ENCODE measurements around the gene PAK4. TPM values are rescaled to one million over a fixed set of nuclear protein-coding genes. Genes with fewer than 3 reads are reported as not detected.

PAK4 gene
- total and polyA plus RNA-seq, 10 of the 15 experiments (the other 5 are each of a cell fraction or from before 2014, with no cell fraction given) = 0.08 to 19.3 (median 5.9) TPM

DNA sequence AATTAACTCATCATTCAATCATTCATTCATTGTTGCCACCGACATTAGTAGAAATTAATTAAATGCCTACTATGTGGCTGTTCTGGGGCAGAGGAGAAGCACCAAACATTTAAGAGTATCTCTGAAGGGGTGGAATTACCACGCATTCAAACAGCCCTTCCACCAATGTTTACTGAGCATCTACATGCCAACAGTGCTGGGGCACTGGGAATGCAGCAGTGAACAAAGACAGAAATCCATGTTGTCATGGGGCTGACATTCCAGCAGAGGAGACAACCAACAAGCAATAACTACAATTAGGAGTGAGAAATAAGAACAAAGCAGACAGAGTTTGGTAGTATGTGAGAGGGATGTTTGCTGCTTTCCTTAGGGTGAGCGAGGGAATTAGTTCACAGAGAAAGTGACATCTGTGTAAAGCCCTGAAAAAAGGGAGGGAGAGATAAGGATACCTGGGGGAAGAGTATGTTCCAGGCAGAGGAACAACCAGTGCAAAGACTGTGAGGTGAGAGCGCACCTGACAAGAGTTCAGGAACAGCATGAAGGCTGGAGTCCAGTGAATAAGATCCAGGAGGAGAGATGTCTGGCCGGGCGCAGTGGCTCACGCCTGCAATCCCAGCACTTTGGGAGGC, 1.3 kb upstream of the PAK4 start (continued):
- TF ChIP-seq, protein P1, sequence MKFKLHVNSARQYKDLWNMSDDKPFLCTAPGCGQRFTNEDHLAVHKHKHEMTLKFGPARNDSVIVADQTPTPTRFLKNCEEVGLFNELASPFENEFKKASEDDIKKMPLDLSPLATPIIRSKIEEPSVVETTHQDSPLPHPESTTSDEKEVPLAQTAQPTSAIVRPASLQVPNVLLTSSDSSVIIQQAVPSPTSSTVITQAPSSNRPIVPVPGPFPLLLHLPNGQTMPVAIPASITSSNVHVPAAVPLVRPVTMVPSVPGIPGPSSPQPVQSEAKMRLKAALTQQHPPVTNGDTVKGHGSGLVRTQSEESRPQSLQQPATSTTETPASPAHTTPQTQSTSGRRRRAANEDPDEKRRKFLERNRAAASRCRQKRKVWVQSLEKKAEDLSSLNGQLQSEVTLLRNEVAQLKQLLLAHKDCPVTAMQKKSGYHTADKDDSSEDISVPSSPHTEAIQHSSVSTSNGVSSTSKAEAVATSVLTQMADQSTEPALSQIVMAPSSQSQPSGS (IDR thresholded peaks at IDR 0.05; ENCODE audit: low read length) = no peak
- TF ChIP-seq POLR2A (IDR thresholded peaks at IDR 0.05; ENCODE audit: low read depth, low read length) (no peak), BHLHE40 (IDR thresholded peaks at IDR 0.05; ENCODE audit: borderline replicate concordance in 1 of 2, low read depth in 2 of 2, low read length in 1 of 2) (no peak), SREBF2 (IDR thresholded peaks at IDR 0.05; ENCODE audit: low read length) (no peak), NR2C2 (IDR thresholded peaks at IDR 0.05; ENCODE audit: borderline replicate concordance, control insufficient read depth, insufficient read length, low read depth) (no peak), CHD4 (IDR thresholded peaks at IDR 0.05) (no peak)

GRCh38 chr19:39125199-39125553, 410 bp upstream of the PAK4 start:
- ChIA-PET POLR2A (no interaction called here), RAD21 (ENCODE audit: unreplicated experiment) (interaction anchor here (0.9 kb wide), 1 partner anchor 273 kb away, joined by 3 read pairs; no protein-coding TSS in a partner anchor), CTCF (interaction anchor here (1.2 to 1.5 kb wide), 3 partner anchors 163 to 286 kb away, joined by 3 to 5 read pairs (median 5); no protein-coding TSS in a partner anchor), SMC1A (ENCODE audit: uncharacterized antibody, unreplicated experiment) (no interaction called here)
- Histone ChIP-seq H3K4me1 (ENCODE audit: control insufficient read depth, insufficient read depth, low read length) (no peaks in the 10 kb centered on the region), H3K9me3 (replicated peaks; ENCODE audit: control insufficient read depth, insufficient read depth, low read length) (no peaks in the 10 kb centered on the region), H2AFZ (ENCODE audit: control insufficient read depth, low read depth, low read length) (peak overlapping the region; percentile 97), H3K9ac (ENCODE audit: control insufficient read depth, insufficient read depth, low read length) (peak overlapping the region; percentile 54; the same call in 1 of the 2 replicates), H4K20me1 (ENCODE audit: control insufficient read depth, insufficient read depth) (no peaks in the 10 kb centered on the region), H3K4me2 (ENCODE audit: control insufficient read depth, insufficient read depth) (peak overlapping the region; percentile 94), H3K27ac (ENCODE audit: control insufficient read depth, insufficient read depth) (peak overlapping the region; percentile 64), H3K79me2 (ENCODE audit: control insufficient read depth, insufficient read depth, low read length) (peaks cover 15% of the 10 kb centered on the region), H3K27me3 (replicated peaks in 1 of 2; ENCODE audit: control insufficient read depth in 2 of 2, insufficient read depth in 2 of 2, low read length in 1 of 2) (no peaks in the 10 kb centered on the region), H3K4me3 (peak overlapping the region; percentile 87), H3K36me3 (ENCODE audit: control insufficient read depth in 2 of 2, insufficient read depth in 2 of 2, low read length in 1 of 2) (no peaks in the 10 kb centered on the region)
- no peak for FAIRE-seq
- under 1% methylated on average over 7 of the region's 7 CpGs for WGBS (ENCODE audit: insufficient coverage, insufficient replicate concordance, low lambda C conversion rate, missing lambda C conversion rate)
- no peak for DNase-seq (ENCODE audit: low read depth, low spot score)
- intact Hi-C loops (cut with micrococcal nuclease; ENCODE audit: unreplicated experiment) = loop anchor here (1.0 to 10.0 kb wide), 2 partner anchors 287 to 410 kb away; partner anchors contain the start of genes EID2B and PLEKHG2
- ATAC-seq = peak; percentile 14
- BruUV-seq (replicated peaks) = no TSS peak
- in situ Hi-C loops (cut with MboI) = no loop called here
- TF ChIP-seq, protein P2, sequence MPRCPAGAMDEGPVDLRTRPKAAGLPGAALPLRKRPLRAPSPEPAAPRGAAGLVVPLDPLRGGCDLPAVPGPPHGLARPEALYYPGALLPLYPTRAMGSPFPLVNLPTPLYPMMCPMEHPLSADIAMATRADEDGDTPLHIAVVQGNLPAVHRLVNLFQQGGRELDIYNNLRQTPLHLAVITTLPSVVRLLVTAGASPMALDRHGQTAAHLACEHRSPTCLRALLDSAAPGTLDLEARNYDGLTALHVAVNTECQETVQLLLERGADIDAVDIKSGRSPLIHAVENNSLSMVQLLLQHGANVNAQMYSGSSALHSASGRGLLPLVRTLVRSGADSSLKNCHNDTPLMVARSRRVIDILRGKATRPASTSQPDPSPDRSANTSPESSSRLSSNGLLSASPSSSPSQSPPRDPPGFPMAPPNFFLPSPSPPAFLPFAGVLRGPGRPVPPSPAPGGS (IDR thresholded peaks at IDR 0.05; ENCODE audit: borderline replicate concordance, insufficient read depth, low read depth, low read length, poor library complexity, severe bottlenecking) = no peak
- TF ChIP-seq ZNF217 (IDR thresholded peaks at IDR 0.05) (peak; percentile 81; the same call in 1 of the 2 replicates), SMARCA5 (IDR thresholded peaks at IDR 0.05) (0 out of 2 replicates have a peak, but pooled peaks have one; percentile 36)
